Measurements from ENCODE around the gene TANGO2. TPM values are rescaled to one million over a fixed set of nuclear protein-coding genes. Genes with fewer than 3 reads are reported as not detected.

Gene TANGO2
- total RNA-seq, 1 experiment from 2014 or later = 21.5 TPM

DNA sequence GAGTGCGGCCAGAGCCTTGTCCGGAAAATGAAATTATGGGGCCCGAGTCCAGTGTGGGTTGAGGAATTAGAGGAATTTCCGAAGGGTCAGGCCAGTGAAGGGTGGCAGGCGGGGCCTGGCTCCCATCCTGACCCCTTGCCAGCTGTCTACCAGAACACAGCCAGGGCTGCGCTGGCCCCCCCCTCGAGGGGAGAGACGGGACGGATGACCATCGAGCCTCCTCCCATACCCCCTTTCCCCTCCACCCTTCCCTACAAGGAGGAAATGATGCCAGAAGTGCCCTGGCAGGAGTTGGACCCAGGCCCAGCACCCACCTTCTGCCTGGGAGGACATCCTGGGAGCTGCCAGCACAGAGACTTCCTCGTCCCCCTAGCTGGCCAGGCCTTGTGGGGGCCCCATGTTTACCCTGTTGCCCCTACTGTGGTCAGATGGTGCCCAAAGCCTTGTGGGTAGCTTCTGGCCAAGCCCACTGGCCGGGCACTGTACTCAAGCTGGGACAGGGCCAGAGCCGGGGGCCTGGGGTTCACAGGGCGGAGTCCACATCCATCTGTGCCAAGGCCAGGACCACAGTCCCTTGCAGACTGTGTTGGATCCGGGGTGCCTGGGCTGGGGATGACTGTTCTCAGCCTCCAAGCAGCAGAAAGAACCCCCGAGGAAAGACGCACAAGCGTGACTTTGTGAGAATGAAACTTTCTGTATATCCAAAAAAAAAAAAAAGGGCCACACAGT, 25.1 kb upstream of the TANGO2 start:
- intact Hi-C loops (cut with micrococcal nuclease; ENCODE audit: unreplicated experiment) = no loop called here
- Histone ChIP-seq H3K36me3 (ENCODE audit: insufficient read depth, low read length, poor library complexity, severe bottlenecking) (no peaks in the 10 kb centered on the region), H3K4me1 (ENCODE audit: insufficient read depth, low read length, poor library complexity, severe bottlenecking) (peaks cover 12% of the 10 kb centered on the region), H3K27me3 (replicated peaks; ENCODE audit: insufficient read depth, low read depth, low read length, poor library complexity) (no peaks in the 10 kb centered on the region), H3K4me3 (ENCODE audit: low read depth, low read length, poor library complexity, severe bottlenecking) (no peak overlapping the region), H3K27ac (ENCODE audit: low read depth, low read length, poor library complexity, severe bottlenecking) (no peak overlapping the region), H3K9me3 (ENCODE audit: low read depth, low read length, poor library complexity, severe bottlenecking) (no peaks in the 10 kb centered on the region)
- CTCF ChIA-PET = no interaction called here
- no peak for DNase-seq (ENCODE audit: low spot score)
- BruUV-seq (replicated peaks) = no TSS peak
- no peak for TF ChIP-seq EZH2 (IDR thresholded peaks at IDR 0.05; ENCODE audit: borderline replicate concordance, low read depth, low read length, poor library complexity, severe bottlenecking)
- TF ChIP-seq CTCF (conservative IDR thresholded peaks at IDR 0.05; ENCODE audit: low read depth, low read length) = no peak
- POLR2A ChIA-PET (ENCODE audit: low non-redundant PET) = no interaction called here

GRCh38 chr22:19996694-19997384, 24.1 kb upstream of the TANGO2 start:
- TF ChIP-seq CTCF (conservative IDR thresholded peaks at IDR 0.05; ENCODE audit: low read depth, low read length) = no peak
- TF ChIP-seq EZH2 (IDR thresholded peaks at IDR 0.05; ENCODE audit: borderline replicate concordance, low read depth, low read length, poor library complexity, severe bottlenecking) = no peak
- Histone ChIP-seq H3K4me3 (ENCODE audit: low read depth, low read length, poor library complexity, severe bottlenecking) (no peak overlapping the region), H3K27ac (ENCODE audit: low read depth, low read length, poor library complexity, severe bottlenecking) (no peak overlapping the region), H3K9me3 (ENCODE audit: low read depth, low read length, poor library complexity, severe bottlenecking) (no peaks in the 10 kb centered on the region), H3K27me3 (replicated peaks; ENCODE audit: insufficient read depth, low read depth, low read length, poor library complexity) (no peaks in the 10 kb centered on the region), H3K4me1 (ENCODE audit: insufficient read depth, low read length, poor library complexity, severe bottlenecking) (peaks cover 6% of the 10 kb centered on the region), H3K36me3 (ENCODE audit: insufficient read depth, low read length, poor library complexity, severe bottlenecking) (no peaks in the 10 kb centered on the region)
- POLR2A ChIA-PET (ENCODE audit: low non-redundant PET) = no interaction called here
- intact Hi-C loops (cut with micrococcal nuclease; ENCODE audit: unreplicated experiment) = no loop called here
- BruUV-seq (replicated peaks) = no TSS peak
- CTCF ChIA-PET = no interaction called here
- DNase-seq (ENCODE audit: low spot score) = no peak

- no TSS peak for BruUV-seq (replicated peaks)
- ChIA-PET POLR2A (ENCODE audit: low non-redundant PET) (no interaction called here), CTCF (no interaction called here)
- no peak overlapping the region for H3K27ac ChIP-seq (ENCODE audit: low read depth, low read length, poor library complexity, severe bottlenecking)
- no peaks in the 10 kb centered on the region for H3K9me3 ChIP-seq (ENCODE audit: low read depth, low read length, poor library complexity, severe bottlenecking)
- DNase-seq (ENCODE audit: low spot score) = no peak
- H3K27me3 ChIP-seq (replicated peaks; ENCODE audit: insufficient read depth, low read depth, low read length, poor library complexity) = no peaks in the 10 kb centered on the region
- no peaks in the 10 kb centered on the region for H3K36me3 ChIP-seq (ENCODE audit: insufficient read depth, low read length, poor library complexity, severe bottlenecking)
- no peak overlapping the region for H3K4me3 ChIP-seq (ENCODE audit: low read depth, low read length, poor library complexity, severe bottlenecking)
- intact Hi-C loops (cut with micrococcal nuclease; ENCODE audit: unreplicated experiment) = loop anchor here (1.0 kb wide), 1 partner anchor 35 kb away; no protein-coding TSS in a partner anchor
- H3K4me1 ChIP-seq (ENCODE audit: insufficient read depth, low read length, poor library complexity, severe bottlenecking) = peaks cover 6% of the 10 kb centered on the region
- TF ChIP-seq CTCF (conservative IDR thresholded peaks at IDR 0.05; ENCODE audit: low read depth, low read length) (no peak), EZH2 (IDR thresholded peaks at IDR 0.05; ENCODE audit: borderline replicate concordance, low read depth, low read length, poor library complexity, severe bottlenecking) (no peak)
Observed at GRCh38 chr22:19997561-19998231, 23.2 kb upstream of the TANGO2 start.

Data from A673 (cell line).